ENCODE data around the gene HRG.

DNA sequence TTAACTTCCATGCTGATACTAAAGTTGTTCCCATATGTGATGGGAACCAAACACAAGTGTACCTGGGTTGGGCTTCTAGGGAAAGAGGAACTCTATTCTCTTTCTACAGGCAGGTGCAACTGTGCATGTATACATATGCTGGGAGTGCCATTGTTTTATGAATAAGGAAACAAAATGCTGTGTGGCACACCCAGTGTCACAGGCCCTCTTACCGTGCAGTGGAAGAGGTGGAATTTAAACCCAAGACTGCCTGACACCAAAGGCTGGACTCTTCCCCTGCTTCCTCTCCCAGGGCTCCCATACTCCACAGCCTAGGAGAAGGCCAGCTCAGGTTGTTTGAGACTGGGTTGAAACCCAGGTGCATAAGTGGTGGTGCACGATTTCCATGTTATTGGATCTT lies 27.6 kb upstream of the HRG start:
- TF ChIP-seq POLR2A (IDR thresholded peaks at IDR 0.05) = no peak
- TF ChIP-seq, protein P1, sequence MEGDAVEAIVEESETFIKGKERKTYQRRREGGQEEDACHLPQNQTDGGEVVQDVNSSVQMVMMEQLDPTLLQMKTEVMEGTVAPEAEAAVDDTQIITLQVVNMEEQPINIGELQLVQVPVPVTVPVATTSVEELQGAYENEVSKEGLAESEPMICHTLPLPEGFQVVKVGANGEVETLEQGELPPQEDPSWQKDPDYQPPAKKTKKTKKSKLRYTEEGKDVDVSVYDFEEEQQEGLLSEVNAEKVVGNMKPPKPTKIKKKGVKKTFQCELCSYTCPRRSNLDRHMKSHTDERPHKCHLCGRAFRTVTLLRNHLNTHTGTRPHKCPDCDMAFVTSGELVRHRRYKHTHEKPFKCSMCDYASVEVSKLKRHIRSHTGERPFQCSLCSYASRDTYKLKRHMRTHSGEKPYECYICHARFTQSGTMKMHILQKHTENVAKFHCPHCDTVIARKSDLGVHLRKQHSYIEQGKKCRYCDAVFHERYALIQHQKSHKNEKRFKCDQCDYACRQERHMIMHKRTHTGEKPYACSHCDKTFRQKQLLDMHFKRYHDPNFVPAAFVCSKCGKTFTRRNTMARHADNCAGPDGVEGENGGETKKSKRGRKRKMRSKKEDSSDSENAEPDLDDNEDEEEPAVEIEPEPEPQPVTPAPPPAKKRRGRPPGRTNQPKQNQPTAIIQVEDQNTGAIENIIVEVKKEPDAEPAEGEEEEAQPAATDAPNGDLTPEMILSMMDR (IDR thresholded peaks at IDR 0.05) = no peak
- TF ChIP-seq POLR2AphosphoS5 (IDR thresholded peaks at IDR 0.05) = no peak
